ENCODE measurements around the gene TRDN.

TRDN gene, protein sequence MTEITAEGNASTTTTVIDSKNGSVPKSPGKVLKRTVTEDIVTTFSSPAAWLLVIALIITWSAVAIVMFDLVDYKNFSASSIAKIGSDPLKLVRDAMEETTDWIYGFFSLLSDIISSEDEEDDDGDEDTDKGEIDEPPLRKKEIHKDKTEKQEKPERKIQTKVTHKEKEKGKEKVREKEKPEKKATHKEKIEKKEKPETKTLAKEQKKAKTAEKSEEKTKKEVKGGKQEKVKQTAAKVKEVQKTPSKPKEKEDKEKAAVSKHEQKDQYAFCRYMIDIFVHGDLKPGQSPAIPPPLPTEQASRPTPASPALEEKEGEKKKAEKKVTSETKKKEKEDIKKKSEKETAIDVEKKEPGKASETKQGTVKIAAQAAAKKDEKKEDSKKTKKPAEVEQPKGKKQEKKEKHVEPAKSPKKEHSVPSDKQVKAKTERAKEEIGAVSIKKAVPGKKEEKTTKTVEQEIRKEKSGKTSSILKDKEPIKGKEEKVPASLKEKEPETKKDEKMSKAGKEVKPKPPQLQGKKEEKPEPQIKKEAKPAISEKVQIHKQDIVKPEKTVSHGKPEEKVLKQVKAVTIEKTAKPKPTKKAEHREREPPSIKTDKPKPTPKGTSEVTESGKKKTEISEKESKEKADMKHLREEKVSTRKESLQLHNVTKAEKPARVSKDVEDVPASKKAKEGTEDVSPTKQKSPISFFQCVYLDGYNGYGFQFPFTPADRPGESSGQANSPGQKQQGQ

DNA sequence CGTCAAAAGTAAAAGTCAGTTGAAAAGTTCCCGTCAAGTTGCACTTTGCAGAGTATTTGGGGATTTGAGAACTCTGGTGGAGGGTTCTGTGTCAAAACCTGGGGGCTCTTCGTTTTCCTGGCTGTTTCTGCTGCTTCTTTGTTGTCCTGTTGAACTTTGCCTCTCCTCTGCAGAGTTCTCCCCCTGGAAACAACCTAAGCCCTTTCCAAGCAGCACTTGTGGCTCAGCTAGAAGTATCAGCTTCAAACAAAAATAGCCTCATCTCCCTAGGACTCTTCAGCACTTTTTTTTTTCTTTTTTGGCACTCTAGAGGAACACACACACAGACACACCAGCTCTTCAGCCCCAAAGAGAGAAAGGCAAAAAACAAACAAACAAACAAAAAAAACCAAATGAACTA lies at the start of gene TRDN:
Gene TRDN, minus strand, starts transcription at position 169 of the 400 bp plus-strand sequence. CDS start 175 bp downstream, outside the sequence.
- DNase-seq (ENCODE audit: low spot score), result no peak

DNA sequence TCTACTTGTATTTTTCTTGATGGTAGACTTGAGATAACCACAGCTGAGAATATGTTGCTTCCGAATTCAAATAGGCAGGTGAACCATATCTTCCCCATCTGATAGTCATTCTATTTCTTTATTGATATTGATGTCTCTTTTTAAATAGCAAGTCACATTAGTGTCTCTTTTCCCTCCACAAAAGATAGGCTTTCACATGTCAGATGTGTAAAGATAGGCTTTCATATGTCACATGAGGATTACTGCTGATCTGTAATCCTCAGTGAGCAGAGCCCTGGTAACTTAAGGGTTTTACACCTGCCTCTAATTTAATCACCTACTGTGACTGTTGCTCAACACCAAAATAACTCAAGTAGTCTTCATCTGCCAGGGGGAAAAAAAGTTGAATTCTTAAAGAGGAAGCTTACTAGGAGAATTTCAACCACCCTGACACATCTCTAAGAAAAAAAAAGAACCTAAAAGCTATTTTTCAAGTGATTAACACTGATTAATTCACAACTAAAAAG lies 45.3 kb upstream of the TRDN start:
- DNase-seq (ENCODE audit: low spot score), result no peak

DNA sequence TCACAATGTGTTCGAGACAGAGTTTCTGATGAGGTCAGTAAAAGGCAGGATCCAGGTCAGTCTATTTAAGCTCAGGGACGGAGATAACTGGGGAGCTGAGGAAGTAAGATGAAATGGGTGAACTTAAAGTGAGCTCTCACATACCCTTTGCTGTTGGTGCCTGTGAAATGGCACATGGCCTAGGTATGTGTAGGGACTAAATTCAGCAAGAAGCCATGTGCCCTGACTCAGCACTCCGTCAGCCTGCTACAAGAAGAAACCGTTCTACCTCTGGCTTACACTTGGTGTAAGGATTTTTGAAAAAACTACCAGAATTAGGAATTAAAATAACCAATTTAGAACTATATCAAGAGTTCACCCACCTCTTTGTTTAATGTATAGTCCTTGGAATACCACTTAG lies 41.1 kb upstream of the TRDN start:
- DNase-seq (ENCODE audit: low spot score), result no peak

DNA sequence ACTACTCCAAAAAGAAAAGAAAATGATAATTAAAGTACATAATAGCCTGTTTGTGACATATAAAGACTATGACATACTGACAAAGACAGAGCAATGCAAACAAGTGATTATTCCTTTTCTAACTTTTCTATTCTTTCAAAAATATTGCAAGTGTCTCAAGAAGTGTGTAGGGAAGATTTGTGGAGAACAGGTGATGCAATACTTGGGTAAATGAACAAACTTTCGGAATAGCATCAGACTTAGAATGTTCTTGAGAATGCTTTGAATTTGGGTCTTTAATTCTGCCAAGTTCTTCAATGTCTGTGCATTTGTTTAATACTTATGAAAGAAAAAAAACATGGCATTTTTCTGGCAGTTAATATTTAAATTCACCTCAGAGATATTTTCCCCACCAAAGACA lies 40.0 kb upstream of the TRDN start:
- DNase-seq (ENCODE audit: low spot score), result no peak

DNA sequence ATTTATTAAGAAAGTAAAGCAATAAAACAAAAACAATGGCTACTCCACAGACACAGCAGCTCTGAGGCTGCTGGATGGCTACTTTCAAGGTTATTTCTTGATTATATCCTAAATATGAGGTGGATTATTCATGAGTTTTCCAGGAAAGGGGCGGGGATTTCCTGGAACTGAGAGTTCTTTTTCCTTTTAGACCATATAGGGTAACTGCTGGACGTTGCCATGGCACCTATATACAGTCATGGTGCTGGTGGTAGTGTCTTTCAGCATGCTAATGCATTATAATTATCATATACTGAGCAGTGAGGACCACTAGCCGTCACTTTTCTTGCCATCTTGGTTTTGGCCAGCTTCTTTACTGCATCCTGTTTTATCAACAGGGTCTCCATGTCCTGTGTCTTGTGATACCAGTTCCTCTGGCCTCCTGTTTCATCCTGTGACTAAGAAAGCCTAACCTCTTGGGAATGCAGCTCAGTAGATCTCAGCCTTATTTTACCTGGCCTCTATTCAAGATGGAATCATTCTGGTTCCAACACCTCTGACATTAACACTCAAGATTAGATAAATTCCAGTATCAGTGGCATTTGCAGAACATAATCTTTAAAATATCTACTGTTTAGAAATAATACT lies 32.3 kb upstream of the TRDN start:
- DNase-seq (ENCODE audit: low spot score), result no peak

DNA sequence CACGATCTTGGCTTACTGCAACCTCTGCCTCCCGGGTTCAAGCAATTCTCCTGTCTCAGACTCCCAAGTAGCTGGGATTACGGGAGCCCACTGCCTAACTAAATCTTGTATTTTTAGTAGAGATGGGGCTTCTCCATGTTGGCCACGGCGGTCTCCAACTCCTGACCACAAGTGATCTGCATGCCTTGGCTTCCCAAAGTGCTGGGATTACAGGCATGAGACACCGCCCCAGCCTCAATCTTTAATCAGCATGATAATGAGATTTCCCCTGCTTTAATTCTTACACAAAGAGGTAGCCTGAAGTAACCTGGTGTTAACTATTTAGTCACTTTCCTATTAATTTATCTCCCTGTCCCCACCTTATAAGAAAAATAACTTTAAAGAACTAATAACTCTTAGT lies 31.3 kb upstream of the TRDN start:
- no peak for DNase-seq (ENCODE audit: low spot score)

DNA sequence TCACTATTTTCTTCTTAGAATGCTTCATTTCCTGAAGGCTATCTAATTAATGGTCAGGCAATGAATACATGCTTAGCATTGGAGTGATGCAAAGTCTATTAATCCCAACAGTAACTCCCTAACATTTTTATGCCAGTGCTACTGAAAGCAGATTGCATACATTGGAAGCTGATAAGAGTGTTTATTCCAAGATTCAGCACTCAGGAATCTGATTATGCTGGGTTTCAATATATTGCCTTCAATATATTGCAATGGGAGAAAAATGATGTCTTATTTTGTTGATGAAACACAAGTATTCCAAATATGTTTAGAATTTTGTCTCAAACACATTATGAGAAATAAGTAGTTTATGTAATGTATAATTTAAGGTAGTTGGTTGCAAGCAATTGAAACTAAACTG lies 26.7 kb upstream of the TRDN start:
- no peak for DNase-seq (ENCODE audit: low spot score)

DNA sequence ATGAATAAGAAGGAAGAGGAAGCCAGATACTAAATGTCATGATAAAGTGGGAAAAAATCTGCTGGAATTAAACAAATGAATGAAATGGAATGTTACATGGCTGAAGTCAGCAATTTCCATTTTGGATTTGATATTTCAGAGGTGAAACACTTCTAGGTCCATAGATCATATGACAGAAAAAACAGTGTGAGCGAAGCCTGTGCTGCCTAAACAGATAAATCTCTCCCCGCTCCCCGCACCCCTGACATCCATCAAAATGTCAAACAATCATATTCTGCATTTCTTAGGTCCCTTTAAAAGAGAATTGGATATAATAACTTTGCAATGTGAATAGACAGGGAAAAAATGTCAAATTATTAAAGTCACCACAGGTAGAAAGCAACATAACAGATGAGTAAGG lies 26.0 kb upstream of the TRDN start:
- DNase-seq (ENCODE audit: low spot score), result no peak

DNA sequence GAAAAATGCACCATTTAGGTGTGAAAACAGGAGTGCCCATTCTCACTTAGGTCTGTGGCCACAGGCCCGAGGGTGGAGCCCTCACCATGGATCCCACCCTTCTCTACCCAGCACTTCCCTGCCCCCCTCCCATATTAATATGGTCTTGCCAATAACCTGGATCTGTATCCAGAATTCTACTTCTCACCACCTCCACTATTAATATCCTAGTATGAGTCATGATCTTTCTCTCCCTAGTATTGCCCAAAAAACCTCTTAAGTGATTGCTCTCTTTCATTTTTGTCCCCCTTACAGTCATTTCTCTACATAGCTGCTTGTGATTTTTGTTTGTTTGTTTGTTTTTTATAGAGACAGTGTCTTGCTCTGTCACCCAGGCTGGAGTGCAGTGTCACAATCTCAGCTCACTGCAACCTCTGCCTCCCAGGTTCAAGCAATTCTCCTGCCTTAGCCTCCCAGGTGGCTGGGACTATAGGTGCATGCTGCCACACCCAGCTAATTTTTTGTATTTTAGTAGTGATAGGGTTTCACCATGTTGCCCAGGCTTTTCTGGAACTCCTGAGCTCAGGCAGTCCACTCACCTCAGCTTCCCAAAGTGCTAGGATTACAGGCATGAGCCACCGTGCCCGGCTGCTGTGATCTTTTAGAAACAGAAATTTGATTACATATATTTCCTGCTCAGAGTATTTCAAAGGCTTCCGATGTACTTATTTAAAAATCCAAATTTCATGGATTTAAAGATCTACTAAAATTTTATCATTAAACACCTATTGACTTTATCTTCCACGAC lies 24.5 kb upstream of the TRDN start:
- no peak for DNase-seq (ENCODE audit: low spot score)

DNA sequence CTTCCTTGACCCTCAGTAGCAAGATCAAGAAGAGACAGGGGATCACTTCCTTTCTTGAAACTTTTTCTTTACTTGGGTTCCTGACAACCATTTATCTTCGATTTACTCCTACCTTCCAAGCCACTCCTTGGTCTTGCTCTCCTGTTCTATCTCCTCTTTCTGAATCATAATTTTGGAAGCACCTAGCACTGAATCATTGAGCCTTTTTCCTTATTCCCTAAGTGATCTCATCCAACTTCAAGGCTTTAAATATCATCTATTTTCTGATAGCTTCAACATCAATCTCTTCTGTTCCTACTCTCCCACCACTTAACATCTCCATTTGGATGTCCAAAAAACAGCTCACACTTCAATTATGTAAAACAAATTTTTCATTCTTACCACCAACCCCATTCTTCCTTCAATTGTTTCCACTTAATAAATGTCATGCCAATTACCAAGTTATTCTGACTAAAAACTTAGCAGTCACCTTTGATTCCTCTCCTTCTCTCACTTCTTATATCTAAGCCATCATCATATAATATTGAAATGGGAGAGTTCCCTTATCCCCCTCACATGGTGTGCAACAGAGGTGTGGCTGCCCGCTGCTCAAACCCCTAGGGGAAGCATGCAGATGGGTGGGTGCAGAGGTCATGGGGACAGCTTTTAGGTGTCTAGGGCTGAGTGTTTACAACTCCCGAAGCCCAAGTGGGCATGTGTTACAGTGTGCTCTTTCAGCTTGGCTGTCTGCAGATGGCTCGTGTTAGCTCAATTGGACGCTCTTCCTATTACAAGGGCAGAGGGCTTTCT lies 23.4 kb upstream of the TRDN start:
- DNase-seq (ENCODE audit: low spot score), result no peak

DNA sequence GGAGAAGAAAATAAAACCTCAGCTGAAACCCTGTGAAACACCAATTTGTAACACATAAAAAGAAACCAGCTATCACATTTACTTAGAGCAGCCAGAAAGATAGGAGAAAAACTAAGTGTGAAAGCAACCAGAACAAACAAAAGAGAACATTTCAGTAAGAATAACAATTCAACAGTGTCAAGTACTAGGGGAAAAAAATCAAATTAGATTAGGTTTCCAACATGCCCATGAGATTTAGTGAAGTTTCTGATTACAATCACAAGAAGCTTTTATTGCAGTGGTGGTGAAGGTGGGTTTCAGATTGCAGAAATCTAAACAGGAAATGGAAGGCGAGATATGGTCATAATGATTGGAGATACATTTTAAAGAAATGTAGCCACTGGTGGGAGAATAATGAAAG lies 22.1 kb upstream of the TRDN start:
- no peak for DNase-seq (ENCODE audit: low spot score)

DNA sequence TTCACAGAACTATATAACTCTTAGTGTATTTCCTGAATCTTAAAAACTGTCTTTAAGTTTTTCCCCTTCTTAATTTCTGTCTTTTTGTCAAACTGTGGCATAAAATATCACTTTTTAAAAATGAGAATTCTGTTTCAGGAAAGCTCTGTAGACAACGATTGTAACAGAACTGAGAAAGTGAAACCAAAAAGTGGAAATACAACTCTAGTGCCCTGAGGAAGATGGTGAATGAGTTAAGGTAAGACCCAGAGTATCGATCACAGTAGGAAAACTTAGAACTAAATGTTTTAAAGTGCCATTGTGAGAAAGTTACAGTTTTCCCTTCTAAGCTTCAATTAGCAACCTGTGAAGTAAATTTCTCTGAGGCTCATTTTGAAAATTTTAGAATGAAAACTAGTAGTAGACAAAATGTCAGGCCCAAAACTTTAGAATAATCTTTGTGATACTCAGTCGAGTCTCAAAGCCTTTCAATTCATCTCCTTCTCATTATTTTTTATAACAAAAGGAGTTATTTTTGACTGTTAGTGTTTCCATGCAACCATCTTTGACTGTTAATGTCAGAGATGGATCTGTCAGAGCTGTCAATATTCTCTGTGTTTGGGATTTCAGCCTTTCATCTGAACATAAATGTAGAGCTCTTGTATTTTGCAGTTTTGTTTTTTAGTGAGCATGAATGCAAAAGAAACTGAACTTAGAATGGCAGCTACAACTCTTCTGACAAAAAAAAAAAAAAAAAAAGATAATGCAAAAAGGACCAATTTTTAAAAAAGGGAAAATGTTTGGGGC lies 19.0 kb upstream of the TRDN start:
- DNase-seq (ENCODE audit: low spot score), result peak; percentile 11

DNA sequence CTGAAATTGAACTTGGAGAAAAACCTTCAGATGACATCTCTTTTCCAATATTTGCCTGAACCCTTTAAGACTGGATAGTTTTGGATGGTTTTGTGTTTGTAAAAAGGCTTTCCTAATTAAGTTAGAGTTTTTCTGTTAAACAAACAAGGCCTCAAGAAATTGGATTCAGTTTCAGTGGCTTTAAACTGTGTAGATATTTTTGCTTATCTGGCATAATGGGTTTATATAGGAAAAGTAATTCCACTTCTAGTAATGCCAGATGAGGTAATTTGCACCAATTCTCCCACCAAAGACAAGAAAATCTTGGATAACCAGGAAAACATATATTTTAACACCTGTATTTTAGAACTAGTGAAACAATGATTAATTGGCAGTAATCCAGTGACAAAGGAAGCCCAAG lies 12.0 kb upstream of the TRDN start:
- DNase-seq (ENCODE audit: low spot score), result no peak

DNA sequence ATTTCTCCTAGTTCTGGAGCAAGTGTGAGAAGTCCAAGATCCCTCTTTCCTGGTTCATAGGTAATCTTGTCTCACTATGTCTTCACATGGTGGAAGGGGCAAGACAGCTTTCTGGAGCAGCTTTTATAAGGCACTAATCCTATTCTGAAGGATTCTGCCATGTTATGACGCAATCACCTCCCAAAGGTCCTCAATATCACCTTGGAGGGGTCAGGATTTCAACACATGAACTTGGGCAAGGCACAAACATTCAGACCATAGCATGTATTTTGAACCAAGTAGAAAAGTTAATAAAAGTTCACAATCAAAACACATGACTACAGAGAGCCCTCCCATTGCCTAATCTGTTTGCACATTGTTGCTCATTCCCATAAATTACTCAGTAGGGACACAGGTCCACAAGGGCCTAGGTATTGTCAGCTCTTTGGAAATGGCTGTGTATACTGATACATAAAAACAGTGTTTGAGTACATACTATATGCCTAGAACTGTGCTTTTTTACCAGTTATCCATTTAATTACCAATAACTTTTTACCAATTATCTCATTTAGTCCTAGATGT lies 11.3 kb upstream of the TRDN start:
- DNase-seq (ENCODE audit: low spot score), result no peak

DNA sequence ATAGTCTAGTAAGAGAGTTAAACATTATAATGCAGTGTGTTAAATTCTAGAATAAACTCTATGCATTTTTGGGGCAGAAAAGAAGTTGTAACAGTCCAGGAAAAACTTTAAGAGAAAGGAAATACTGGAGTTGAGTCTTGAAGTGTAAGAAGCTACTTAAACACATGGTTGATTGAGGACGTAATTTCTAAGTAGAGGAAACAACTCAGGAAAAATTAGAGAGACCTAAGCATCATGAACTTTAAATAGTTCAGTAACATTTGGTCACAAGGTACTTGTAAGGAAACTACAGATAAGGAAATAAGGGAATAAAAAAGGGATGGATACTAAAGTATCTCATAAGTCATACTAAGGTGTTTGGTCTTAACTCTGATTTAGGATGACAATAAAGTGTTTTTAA lies 4.7 kb upstream of the TRDN start:
- no peak for DNase-seq (ENCODE audit: low spot score)

DNA sequence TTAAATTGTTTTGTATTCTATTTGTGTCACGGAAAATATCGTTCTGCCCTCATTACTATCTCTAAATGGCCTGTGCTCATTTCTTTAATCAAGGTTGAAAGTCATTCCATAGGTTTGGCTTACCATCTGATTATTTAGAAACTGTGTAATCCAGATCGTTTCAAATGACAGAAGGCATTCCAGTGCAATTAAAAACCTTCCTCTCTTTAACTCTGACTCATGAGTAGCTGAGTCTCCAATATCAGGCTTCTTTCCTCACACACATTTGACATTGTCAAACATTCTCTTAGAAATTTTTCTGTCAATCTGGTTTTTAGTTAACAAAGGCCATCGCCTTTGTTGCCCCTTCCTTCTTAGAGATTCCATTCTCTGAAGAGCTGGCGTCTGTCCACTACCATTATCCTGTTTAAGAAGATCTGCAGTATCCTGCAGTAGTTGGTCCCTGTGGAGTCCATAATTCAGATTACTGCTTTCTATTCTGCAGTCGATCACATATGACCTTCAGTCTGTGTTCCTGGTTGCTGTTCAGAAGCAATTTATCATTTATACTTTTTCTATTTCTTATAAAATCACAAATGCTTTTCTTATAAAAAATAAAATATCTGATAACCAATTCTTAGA lies 3.9 kb upstream of the TRDN start:
- DNase-seq (ENCODE audit: low spot score), result no peak

DNA sequence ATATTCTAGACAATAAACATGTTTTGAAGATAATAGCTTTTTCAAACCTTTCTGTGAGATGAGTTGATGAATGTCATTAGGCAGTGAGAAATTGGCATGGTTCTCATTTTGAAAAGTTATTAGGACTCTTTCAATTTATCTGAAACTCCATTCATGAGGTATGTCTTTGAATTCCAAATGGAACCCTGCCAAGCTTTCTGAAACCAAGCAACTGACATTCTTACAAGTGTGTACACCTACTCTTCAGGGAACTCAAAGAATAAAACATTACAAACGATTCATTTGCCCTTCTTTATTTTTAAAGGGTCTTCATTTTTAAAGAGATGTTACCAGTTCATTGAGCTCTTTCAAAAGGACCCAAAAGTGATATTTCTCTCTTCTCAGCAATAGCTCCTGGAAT lies 2.1 kb upstream of the TRDN start:
- DNase-seq (ENCODE audit: low spot score), result no peak

DNA sequence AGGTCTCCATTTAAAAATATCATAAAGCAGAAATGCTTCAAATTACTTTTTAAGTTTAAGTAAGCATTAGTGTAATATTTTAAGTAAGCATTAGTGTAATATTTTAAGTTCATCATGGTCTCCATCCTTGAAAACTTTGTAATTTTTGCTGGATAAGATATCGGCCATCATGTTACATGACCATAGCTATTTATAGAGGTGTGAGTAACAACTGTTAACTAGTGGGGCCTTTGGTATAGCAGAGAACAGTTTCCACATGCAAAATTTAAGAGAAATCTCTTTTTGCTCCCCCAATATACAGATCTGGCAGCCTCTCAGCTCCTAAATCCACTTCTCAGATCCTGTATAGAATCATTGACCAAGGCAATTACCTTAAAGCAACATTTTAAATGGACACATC lies 468 bp downstream of the TRDN start:
- no peak for DNase-seq (ENCODE audit: low spot score)

DNA sequence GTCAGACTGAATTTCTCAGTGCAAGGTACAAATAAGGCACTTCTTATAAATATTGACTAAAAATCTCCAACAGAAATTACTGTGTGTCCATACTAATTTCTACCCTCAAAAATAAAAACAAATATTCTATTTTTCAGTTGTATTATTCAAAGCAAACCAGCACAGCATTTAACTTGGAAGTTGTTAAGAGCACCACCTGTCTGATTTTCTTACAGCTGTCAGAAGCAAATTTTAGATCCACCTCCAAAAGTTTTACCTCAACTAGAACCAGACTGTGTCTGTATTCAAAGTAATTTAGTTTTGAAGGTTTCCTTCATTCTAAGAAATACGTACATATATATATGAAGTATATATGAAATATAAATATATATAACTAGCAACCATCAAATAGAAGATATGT lies 1.2 kb downstream of the TRDN start:
- DNase-seq (ENCODE audit: low spot score), result no peak

DNA sequence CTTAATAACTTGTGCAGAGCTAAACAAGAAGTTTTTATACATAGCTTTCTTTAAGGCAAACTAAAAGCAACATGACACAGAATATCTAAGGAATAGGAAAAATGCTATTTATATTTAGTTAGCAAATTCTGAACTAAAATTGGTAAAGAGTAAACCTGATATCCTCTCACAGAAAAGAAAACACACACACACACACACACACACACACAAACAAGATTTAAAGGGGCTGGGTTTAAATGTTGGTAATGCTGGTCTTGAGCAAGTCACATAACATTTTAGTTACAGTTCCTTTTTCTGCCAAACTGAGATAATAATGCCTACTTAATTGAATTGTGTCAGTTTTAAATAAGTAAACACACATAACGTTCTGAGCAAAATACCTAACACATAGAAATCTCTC lies 1.6 kb downstream of the TRDN start:
- no peak for DNase-seq (ENCODE audit: low spot score)

All from AG20443 (cell line).